ENCODE measurements around the gene NUP214.
"Not testable (repeated sequence)": the region's sequence is repeated elsewhere in the genome, so short reads cannot be mapped to it uniquely, and the experiment has no call there.

Gene NUP214

GRCh38 chr9:131258698-131259431, 133.5 kb downstream of the NUP214 start:
- no peak for DNase-seq (ENCODE audit: low read depth, low spot score)

- no peak for DNase-seq (ENCODE audit: low read depth, low spot score)
Observed at GRCh38 chr9:131259432-131259898, 134.1 kb downstream of the NUP214 start.

- no peak for DNase-seq (ENCODE audit: low read depth, low spot score)
Observed at GRCh38 chr9:131259916-131260597, 134.7 kb downstream of the NUP214 start.

GRCh38 chr9:131260751-131261452, 135.5 kb downstream of the NUP214 start:
- DNase-seq (ENCODE audit: low read depth, low spot score), result no peak

GRCh38 chr9:131262327-131263032, 137.1 kb downstream of the NUP214 start:
- DNase-seq (ENCODE audit: low read depth, low spot score), result no peak

- not testable (repeated sequence) for DNase-seq (ENCODE audit: low read depth, low spot score)
Observed at GRCh38 chr9:131263033-131263343, 137.6 kb downstream of the NUP214 start.

GRCh38 chr9:131263701-131264100, 138.3 kb downstream of the NUP214 start:
- DNase-seq (ENCODE audit: low read depth, low spot score), result no peak

GRCh38 chr9:131264231-131264630, 138.8 kb downstream of the NUP214 start:
- no peak for DNase-seq (ENCODE audit: low read depth, low spot score)

GRCh38 chr9:131266266-131267229, 141.2 kb downstream of the NUP214 start:
- DNase-seq (ENCODE audit: low read depth, low spot score), result no peak

- no peak for DNase-seq (ENCODE audit: low read depth, low spot score)
Observed at GRCh38 chr9:131270171-131271015, 145.0 kb downstream of the NUP214 start.

GRCh38 chr9:131271016-131271273, 145.6 kb downstream of the NUP214 start:
- DNase-seq (ENCODE audit: low read depth, low spot score), result not testable (repeated sequence)

- no peak for DNase-seq (ENCODE audit: low read depth, low spot score)
Observed at GRCh38 chr9:131271506-131271931, 146.1 kb downstream of the NUP214 start.

GRCh38 chr9:131272212-131272611, 146.8 kb downstream of the NUP214 start:
- DNase-seq (ENCODE audit: low read depth, low spot score), result no peak

- no peak for DNase-seq (ENCODE audit: low read depth, low spot score)
Observed at GRCh38 chr9:131273146-131273855, 147.9 kb downstream of the NUP214 start.

- no peak for DNase-seq (ENCODE audit: low read depth, low spot score)
Observed at GRCh38 chr9:131273856-131274673, 148.7 kb downstream of the NUP214 start.

GRCh38 chr9:131274674-131275331, 149.4 kb downstream of the NUP214 start:
- no peak for DNase-seq (ENCODE audit: low read depth, low spot score)

GRCh38 chr9:131275332-131276093, 150.1 kb downstream of the NUP214 start:
- no peak for DNase-seq (ENCODE audit: low read depth, low spot score)

Data from astrocyte of the hippocampus (primary cell).